Lower leg skin (tissue), 4 donors: ENCODE data around the gene ST3GAL6. TPM values are rescaled to one million over a fixed set of nuclear protein-coding genes. Genes with fewer than 3 reads are reported as not detected.

Source experiments
- DNase-seq, 2 donors: peaks; one replicate each; pipeline ENCODE4 v3.0.0-alpha.2; 2019; ENCODE audit warnings: low spot score in 2 of 2
- H3K4me3 ChIP-seq: fragments of 200-600 bp; sonication (generic); 2 replicates; pipeline ENCODE4 v1.5.1; 2017; ENCODE audit warnings: mild to moderate bottlenecking, low read depth; ENCODE audit not compliant: poor library complexity, severe bottlenecking
- CTCF ChIP-seq, 3 donors: fragments of 450-650 bp; IDR thresholded peaks; one replicate each; pipeline ENCODE4 v1.5.1; 2016; ENCODE audit warnings: antibody characterized with exemption in 3 of 3, mild to moderate bottlenecking in 3 of 3, moderate library complexity in 2 of 3
- POLR2A ChIP-seq, 2 donors: fragments of 450-650 bp; IDR thresholded peaks; one replicate each; pipeline ENCODE4 v1.6.1; 2016 to 2017; ENCODE audit warnings: antibody characterized with exemption in 2 of 2, mild to moderate bottlenecking in 1 of 2, moderate library complexity in 1 of 2
- WGBS, 2 donors: methylation state at CpG; one replicate each; pipeline ENCODE4 v1.1.5; 2018; 5-methylcytosine and 5-hydroxymethylcytosine counted together
- intact Hi-C: fragments of 100-400 bp; cut with DNase I; formaldehyde crosslinking; loops from one replicate; pipeline ENCODE4 v1.15.0; 2023; ENCODE audit warnings: low total_unique reads
- total RNA-seq, 4 donors: library from RNA; depleted of rRNA; stranded (reverse); fragments of >200 nt; gene quantifications; one replicate each; pipeline ENCODE4 v1.1.0, GENCODE V29; 2016

Gene ST3GAL6
- total RNA-seq, 4 donors from 2014 or later, result 19.2 to 40.8 (median 24.3) TPM

DNA sequence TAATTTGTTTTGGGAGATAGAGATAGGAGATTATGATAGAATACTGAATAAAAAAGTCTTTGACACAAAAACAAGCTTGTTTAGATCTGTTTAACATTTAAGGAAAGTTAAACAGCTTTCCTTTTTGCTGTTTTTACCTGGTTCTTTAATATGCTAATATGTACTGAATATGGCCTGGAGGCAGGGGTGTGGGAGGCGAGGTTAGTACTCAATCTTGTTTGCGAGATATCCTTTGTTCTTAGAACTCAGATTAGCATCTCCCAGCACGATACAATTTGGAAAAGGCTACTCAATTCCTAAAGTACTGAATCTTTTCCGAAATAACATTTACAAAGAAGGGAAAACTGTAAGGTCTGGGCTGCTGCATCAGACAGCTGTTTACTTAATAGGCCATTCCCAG, 40.8 kb upstream of the ST3GAL6 start:
- DNase-seq, result no peak
- TF ChIP-seq CTCF (IDR thresholded peaks at IDR 0.05) (no peak), POLR2A (IDR thresholded peaks at IDR 0.05) (no peak)
- H3K4me3 ChIP-seq, result no peak overlapping the region
- 43 to 54% methylated on average over 4 of the region's 4 CpGs for WGBS, 2 donors
- intact Hi-C loops, result no loop called here

- DNase-seq, result no peak
- intact Hi-C loops, result no loop called here
- no peak overlapping the region for H3K4me3 ChIP-seq
- TF ChIP-seq POLR2A (IDR thresholded peaks at IDR 0.05), result no peak
- no peak for TF ChIP-seq CTCF (IDR thresholded peaks at IDR 0.05)
- WGBS, 2 donors, result 91 to 96% methylated on average over 2 of the region's 2 CpGs
Measured at GRCh38 chr3:98725352-98725751, 37.8 kb upstream of the ST3GAL6 start.

- H3K4me3 ChIP-seq, result no peak overlapping the region
- TF ChIP-seq POLR2A (IDR thresholded peaks at IDR 0.05), result no peak
- no peak for TF ChIP-seq CTCF (IDR thresholded peaks at IDR 0.05)
- intact Hi-C loops, result no loop called here
- WGBS, 2 donors, result 52 to 78% methylated on average over 1 of the region's 1 CpG
- DNase-seq, result no peak
Measured at GRCh38 chr3:98726084-98726483, 37.1 kb upstream of the ST3GAL6 start.

GRCh38 chr3:98727638-98728037, 35.5 kb upstream of the ST3GAL6 start:
- intact Hi-C loops, result no loop called here
- DNase-seq, result no peak
- WGBS, 2 donors, result 84 to 92% methylated on average over 3 of the region's 3 CpGs
- TF ChIP-seq POLR2A (IDR thresholded peaks at IDR 0.05), result no peak
- no peak for TF ChIP-seq CTCF (IDR thresholded peaks at IDR 0.05)
- H3K4me3 ChIP-seq, result no peak overlapping the region

- no peak for DNase-seq
- TF ChIP-seq POLR2A (IDR thresholded peaks at IDR 0.05) (no peak), CTCF (IDR thresholded peaks at IDR 0.05) (no peak)
- intact Hi-C loops, result no loop called here
- H3K4me3 ChIP-seq, result no peak overlapping the region
- WGBS, 2 donors, result 75 to 92% methylated on average over 2 of the region's 2 CpGs
Measured at GRCh38 chr3:98728672-98729071, 34.5 kb upstream of the ST3GAL6 start.

- WGBS, 2 donors, result 81 to 84% methylated on average over 1 of the region's 1 CpG
- H3K4me3 ChIP-seq, result no peak overlapping the region
- no peak for TF ChIP-seq CTCF (IDR thresholded peaks at IDR 0.05)
- no peak for TF ChIP-seq POLR2A (IDR thresholded peaks at IDR 0.05)
- intact Hi-C loops, result no loop called here
- DNase-seq, result no peak
Measured at GRCh38 chr3:98730338-98730737, 32.8 kb upstream of the ST3GAL6 start.
